Measurements from ENCODE around the gene ZNF579.

Gene ZNF579

DNA sequence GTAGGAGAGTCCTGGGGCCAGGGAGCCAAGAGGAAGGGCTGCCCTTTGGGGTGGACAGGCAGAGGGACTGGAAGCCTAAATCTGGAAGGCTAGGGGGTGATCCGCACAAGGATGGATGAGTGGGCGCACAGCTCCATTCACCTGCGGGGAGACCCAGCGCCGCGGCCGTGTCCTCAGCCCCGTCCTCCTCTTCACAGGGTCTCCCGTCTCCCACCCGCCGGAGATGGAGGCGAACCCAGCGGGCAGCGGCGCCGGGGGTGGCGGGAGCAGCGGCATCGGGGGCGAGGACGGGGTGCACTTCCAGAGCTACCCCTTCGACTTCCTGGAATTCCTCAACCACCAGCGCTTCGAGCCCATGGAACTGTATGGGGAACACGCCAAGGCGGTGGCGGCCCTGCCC is 32.7 kb upstream of the ZNF579 start:
- no peak for DNase-seq (ENCODE audit: low read depth in 2 of 2)

DNA sequence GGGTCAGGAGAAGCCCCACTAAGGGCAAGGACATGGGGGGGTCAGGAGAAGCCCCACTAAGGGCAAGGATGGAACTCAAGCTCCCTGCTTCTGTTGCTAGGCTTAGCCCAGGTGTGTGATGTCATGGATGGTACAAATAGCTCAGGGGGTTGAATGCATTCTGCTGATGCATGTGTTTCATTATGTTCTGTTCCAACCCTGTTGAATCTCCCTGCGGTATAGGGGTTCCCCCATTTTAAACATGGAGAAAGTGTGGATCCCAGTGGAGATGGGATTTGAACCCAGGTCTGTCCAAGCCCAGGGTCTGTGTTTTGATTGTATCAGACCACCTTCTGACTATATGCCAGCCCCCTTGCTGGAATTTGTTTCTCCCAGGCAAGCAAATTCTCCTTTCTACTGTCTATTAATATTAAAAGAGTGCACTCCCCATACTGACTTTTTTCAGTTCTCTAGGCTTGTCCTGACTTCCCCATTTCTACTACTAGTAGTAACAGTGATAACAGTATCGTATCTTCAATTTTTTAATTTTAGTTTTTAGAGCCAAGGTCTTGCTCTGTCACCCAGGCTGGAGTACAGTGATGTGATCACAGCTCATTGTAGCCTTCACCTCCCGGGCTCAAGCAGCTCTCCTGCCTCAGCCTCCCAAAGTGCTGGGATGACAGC is 31.5 kb upstream of the ZNF579 start:
- no peak for DNase-seq (ENCODE audit: low read depth in 2 of 2)

DNA sequence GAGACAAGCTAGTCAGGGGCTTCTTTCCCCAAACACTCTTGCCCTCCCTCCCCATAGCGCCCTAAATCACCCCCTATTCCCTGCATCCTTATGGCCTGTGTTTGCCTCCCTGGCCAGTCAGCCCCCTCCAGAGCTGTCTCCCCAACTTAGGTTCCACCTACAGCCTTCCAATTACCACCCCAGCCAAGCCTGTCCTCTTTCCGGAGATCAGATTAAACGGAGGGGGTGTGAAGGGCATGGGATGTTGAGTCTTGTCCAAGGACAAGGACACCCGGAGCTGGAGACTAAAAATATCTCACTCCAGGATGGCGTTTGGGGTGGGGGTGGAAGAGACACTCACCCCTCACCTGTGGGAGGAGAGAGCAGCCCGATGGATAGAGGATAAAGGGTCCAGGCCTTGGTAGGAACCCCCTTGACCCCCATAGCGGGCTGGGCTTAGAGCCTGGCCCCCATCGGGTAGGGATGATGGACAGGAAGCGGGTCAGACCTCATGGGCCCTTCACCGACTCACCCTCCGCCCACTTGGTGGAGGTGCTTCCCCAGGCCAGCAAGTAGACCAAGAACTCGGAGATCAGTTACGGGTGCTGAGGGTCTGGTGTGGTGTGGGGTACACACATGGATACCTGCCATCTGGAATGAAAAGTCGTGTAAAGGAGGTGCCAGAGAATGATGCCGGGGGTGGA is 30.8 kb upstream of the ZNF579 start:
- no peak for DNase-seq (ENCODE audit: low read depth in 2 of 2)

DNA sequence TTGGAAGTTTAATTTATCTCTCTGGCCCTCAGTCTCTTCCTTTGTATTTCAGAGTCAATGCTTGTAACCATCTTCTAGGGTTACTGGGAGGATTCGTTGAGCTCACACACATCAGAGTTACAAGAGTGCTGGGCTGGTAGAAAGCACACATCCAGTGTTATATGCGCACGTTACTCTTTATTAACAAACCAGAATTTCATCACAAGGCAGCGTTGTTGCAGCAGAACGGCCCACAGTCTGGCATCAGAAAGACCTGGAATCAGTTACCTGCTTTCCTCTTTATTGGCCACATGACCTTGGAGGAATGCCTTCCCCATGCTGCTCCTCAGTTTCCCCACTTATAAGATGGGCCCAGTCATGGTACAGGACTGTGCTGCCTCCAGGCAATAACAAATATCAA is 28.7 kb upstream of the ZNF579 start:
- no peak for DNase-seq (ENCODE audit: low read depth in 2 of 2)

DNA sequence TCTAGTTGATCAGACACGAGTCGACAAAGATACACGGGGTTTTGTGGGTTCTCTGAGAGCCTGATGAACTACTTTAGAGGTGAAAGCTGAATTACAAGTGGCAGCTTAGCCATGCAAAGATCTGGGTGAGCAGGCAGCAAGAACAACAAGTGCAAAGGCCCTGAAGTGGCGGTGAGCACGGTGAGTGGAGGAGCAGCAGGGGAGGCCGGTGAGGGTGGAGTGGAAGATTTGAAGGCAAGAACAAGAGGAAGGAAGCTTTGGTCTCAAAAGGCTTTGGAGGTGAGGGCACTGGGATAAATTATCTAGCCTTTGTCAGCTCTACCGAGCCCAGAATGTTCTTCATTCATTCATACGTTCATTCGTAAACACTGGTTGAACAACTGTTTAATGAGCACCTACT is 26.2 kb upstream of the ZNF579 start:
- no peak for DNase-seq (ENCODE audit: low read depth in 2 of 2)

DNA sequence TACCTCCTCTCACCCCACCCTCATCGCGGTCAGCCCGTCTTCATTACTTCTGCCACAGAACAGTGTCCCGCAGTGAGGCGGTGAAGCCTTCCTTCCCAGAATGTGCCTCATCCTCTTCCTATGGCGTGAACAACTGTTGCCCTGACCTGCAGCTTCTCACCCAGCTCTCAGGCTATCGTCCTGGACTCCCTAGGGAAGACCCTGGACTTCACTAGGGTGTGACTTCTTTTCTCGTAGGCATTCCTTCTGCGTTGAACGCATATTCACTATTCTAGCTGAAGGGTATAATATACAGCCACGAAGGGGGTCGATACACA is 25.8 kb upstream of the ZNF579 start:
- DNase-seq (ENCODE audit: low read depth in 2 of 2) = no peak

DNA sequence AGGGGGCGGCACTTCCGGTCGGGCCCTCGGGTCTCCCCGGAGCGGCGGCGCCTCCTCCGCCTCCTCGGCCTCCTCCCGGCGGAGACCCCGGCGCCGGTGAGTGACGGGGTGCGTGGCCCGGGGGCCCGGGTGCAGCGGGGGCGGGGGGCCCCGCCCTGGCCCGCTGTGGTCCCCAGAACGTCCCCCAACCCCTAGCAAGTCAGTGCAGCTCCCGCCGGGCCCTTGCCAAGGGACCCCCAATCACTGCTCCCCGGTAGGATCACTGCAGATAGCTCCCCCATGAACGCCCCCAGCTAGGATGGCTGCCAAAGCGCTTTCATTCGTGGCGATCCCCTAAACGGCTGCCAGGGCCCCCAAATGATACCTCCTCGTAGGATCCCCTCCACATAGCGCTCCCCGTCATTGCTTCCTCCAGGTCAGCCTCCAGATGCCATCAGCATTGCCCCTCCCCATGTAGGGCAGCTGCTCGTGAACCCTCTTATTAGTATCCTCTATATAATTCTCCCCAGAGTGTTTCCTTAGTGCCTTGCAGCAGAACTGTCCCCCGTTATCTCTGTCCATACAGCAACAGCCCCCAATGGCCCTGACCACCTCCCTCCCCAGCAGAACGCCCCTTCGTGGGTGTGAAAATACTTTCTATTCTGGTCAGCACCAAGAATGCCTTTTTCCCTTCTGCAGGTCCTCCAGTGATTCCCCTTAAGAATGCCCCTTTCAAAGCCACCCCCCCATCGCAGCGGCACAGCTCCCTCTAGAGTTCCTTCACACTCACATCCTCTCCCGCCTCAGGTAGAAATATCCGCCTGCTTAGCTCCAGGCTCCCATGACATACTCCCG is 25.2 kb upstream of the ZNF579 start, which contains the start of gene ZNF865:
ZNF865 (plus strand) TSS at position 11 of the 834 bp plus-strand sequence. CDS start 7,972 bp downstream, outside the sequence.
- peak in 1 of 2 experiments; percentile 70 for DNase-seq (ENCODE audit: low read depth in 2 of 2)

DNA sequence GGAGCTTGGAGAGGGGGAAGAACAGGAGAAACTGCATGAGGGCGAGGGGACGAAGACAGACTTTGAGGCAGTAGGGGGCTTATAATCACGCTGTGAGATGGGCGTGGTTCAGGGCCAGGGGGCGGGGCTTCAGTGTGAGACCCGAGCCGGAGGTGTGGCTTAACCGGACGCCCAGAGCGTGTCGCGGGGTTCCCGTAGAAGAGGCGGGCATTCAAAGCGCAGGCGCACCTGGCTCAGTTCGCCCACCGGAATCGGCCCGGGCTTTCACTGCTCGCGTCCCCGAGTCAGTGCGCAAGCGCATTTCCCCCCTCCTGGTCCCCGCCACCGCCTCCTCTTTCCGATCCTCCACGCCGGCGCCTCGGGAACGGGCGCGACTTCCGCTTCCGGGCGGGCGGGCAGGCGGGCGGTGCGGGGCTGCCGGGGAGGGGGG is 24.6 kb upstream of the ZNF579 start:
- DNase-seq (ENCODE audit: low read depth in 2 of 2) = peak; percentile 98

DNA sequence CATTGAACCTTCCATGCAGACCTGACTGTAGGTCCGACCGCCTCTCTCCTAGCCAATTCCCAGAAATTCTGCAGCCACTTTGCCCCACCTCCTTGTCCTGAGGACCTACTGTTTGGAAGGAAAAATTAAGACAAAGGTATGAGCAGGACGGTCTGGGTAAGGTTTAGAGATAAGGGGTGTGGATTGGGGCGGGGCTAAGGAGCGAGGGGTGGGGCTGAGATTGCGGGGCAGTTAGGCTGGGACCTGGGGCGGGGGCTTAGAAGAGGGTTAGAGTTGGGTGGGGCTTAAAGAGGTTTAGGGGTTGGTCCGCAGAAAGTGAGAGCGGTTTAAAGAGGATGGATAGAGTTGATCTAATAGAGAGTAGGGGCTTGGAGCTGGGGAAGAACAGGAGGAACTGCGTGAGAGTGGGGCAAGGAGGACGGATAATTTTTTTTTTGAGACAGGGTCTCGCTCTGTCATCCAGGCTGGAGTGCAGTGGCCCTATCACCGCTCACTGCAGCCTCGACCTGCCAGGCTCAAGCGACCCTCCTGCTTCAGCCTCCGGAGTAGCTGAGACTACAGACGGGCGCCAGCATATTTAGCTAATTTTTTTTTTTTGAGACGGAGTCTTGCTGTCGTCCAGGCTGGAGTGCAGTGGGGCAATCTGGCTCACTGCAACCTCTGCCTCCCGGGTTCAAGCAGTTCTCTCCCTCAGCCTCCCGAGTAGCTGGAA is 23.1 kb upstream of the ZNF579 start:
- DNase-seq (ENCODE audit: low read depth in 2 of 2) = no peak

DNA sequence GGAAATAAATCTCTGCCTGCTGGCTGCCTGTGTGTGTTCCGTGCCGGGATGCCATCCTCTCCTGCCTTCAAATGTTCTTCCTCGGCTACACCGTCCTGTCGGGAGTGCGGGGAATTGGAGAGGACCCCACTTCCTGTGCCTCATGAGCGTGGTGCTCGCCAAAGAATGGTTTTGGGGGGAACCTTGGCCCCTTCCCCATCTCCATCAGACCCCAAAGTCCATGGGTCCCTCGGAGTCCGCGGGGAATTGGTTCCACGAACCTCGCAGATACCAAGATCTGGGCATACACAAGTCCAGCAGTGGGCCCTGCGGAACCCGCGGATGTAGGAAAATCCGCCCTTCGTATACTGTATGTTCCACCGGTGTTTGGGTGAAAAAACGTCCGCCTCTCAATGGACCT is 22.5 kb upstream of the ZNF579 start:
- DNase-seq (ENCODE audit: low read depth in 2 of 2) = no peak

DNA sequence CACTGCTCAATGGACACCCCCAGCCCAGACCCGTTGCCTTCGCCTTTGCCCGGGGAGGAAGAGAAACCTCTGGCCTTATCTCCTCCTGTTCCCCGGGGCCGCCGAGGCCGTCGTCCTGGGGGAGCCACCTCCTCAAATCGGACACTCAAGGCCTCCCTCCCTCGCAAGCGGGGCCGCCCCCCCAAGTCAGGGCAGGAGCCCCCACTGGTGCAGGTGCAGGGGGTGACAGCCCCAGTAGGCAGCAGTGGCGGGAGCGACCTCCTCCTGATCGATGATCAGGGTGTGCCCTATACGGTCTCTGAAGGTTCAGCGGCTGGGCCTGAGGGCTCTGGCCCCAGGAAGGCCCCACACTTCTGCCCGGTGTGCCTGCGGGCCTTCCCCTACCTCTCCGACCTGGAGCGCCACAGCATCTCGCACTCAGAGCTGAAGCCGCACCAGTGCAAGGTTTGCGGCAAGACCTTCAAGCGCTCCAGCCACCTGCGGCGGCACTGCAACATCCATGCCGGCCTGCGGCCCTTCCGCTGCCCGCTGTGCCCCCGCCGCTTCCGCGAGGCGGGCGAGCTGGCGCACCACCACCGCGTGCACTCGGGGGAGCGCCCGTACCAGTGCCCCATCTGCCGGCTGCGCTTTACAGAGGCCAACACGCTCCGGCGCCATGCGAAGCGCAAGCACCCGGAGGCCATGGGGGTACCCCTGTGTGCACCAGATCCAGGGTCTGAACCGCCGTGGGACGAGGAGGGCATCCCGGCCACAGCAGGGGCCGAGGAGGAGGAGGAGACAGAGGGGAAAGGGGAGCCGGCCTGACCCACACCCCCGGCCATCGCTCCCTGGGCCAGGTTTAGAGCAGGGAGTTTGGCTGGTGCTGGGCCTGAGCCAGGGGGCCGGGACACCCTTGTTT is 21.7 kb upstream of the ZNF579 start:
- DNase-seq (ENCODE audit: low read depth in 2 of 2) = no peak

DNA sequence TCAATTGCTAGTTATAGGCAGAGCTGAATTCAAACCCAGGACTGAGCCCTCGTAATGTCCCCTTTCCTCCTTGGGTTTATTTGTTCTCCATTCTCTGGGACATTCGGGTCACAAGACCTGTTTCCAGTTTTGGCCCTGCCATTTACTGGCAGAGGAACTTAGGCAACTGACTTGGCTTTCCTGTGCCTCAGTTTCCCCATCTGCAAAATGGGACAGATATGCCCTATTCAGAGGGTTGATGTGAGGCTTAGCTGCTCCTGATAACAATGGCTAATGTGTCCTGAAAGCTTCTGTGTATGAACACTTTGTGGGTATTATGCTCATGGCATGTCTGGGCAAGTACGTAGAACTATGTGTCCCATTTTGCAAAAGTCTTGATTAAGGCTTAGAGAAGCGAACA is 20.4 kb upstream of the ZNF579 start:
- no peak for DNase-seq (ENCODE audit: low read depth in 2 of 2)

DNA sequence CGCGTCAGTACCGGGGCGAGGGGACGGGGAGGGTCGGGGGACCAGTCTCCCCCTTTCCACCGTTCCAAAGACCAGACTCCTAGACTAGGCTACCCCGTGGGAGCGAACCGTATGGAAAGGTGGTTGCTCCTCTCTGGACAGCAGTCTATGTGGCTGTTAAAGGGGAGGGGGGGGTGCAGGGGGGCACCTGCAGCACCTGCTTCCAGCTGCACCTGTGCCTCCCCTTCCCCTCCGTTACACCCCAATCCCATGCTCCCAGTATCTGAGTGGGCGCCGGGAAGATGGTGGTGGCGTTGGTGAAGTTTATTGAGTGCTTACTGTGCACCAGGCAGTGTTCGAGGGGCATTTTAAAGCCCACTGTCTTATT is 20.0 kb upstream of the ZNF579 start:
- DNase-seq (ENCODE audit: low read depth in 2 of 2) = no peak

DNA sequence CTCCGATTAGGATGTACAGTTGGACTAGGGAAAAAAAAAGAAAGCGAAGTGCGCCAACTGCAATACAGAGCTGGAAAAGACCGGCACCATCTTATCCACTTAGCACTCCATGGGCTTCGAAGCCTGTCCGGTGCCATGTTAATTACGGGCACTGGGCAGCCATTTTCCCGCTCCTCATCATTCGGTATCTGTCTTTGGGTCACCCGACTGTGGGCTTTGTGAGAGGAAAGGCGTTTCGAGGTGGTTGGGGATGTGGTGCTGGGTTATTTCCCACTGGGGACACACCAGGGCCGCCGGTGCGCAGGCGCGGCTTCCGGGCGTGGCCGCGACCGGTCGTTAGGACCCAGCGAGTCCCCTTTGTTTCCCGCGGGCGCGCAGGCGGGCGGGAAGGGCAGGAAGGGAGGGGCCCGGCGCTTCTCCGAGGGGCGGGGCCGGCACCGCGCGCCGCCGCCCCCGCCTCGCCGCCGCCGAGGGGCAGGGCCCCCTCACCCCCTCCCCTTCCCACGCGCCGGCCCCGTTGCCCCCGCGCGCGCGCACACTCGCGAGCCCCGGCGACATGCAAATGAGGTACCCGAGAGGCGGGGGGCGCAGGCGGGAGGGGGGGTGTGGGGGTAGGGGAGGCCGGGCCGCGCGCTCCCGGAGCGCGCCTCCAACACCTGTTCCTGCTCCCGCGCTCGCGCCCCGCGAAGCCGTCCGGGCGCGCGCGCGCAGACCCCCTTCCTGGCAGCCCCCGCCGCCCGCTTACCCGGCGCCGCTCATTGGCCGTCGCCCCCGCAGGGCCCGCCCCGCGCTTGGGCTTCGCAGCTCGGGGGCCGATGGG is 19.4 kb upstream of the ZNF579 start, which contains the start of gene ZNF524:
ZNF524 (plus strand) TSS at position 447 of the 820 bp plus-strand sequence. CDS start 1,825 bp downstream, outside the sequence.
- DNase-seq (ENCODE audit: low read depth in 2 of 2) = peak; percentile 68 to 71

DNA sequence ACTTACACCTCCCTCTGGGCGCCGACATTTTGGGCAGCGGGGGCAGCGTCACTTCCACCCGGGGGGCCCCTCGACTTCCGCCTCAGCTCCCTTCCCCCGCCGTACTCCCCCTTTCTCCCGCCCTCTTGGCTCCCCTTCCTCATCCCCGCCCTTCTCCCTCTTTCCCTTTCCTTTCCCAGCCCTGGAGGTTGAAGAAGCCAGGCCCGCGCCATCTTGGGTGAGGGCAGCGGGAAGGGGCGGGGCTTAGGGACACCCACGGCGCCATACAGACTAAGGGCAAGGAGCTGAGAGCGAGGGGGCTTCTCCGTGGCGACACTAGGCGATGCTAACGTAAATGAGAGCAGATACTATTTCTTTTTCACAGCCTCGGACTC is 18.8 kb upstream of the ZNF579 start, which contains the start of gene FIZ1:
FIZ1 (minus strand) TSS at position 50 of the 374 bp plus-strand sequence. CDS start 1,652 bp downstream, outside the sequence.
- DNase-seq (ENCODE audit: low read depth in 2 of 2) = peak; percentile 94 to 96

DNA sequence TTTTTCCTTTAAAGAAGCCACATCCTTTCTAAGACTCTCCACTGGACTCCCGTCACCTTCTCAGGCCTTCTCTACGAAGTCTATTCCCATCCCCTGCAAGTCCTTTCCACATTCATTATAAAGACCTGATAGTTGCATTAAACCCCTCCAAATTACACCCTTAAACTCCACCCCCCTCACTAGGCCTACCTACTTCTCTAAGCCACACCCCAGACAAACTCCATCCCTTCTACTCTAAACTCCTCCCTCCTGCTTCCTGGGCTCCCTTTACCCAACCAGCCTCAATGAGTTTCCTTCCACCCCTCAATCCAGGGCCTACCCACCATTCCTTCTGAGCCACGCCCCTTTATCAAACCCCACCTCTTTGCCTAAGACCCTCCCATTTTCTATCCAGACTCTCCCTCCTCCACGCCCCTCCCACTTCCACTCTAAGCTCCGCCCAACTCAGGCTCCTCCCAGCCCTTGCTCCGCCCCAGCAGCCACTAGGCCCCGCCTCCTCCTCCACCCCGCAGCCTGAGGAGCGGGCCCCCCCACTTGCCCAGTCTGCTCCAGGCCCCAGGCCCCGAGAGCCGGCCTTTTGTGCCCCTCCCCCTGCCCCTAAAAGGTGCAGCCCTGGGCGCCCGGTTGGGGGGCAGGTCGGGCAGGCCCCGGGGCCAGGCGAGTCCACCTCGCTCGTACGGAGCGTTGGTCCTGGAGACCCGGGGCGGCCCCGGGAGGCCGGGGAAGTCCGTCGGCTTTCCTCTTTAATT is 18.2 kb upstream of the ZNF579 start:
- peak; percentile 88 to 90 for DNase-seq (ENCODE audit: low read depth in 2 of 2)

DNA sequence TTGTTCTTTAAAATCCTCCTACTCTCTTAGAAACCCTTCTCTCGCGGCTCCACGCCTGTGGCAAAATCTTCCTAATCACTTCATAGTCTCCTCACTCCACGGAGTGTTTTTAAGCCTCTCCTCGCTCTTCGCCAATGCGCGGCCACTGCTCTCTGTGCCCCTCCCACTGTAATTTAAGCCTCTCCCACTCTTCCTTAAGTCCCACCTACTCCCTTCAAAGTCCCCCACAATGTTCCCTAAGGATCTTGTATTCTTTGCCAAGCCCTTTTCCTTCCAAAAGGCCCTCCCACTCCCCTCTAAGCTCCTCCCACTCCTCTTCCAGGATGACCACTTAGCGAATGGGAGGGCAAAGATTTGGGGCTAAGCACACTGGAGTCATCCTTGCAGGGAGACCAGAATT is 17.4 kb upstream of the ZNF579 start:
- no peak for DNase-seq (ENCODE audit: low read depth in 2 of 2)

DNA sequence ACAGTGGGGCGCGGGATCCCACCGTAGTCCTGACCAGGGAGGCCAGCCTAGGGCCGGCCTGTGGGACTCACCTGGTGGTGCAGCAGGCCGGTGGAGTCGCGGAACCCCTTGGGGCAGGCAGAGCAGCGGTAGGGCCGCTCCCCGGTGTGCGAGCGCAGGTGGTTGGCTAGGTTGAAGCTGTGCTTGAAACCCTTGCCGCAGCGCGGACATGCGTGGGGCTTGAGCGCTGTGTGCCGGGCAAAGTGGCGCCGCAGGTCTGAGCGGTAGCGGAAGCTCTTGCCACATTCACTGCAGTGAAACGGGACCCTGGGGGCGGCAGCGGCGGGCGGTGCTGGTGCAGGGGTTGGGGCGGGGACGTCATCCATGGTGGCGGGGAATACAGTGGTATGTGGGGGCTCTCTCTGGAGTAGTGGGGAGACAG is 16.9 kb upstream of the ZNF579 start:
- no peak for DNase-seq (ENCODE audit: low read depth in 2 of 2)

DNA sequence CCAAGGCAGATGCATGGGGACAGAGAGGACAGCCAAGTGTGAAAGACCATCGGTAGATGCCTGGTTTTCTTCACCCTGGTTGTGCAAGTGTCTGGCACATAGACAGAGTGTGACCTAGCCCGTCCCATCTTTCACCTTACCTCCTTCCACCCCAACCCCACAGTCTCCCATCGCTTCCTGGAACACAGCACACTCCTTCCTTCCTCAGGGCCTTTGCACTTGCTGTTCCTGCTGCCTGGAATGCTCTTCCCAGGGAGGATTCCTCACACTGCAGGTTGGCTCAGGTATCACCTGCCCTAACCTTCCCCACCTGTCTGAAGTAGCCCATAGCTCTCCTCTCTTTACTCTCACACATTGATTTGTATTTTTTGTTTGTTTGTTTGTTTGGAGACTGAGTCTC is 15.7 kb upstream of the ZNF579 start:
- no peak for DNase-seq (ENCODE audit: low read depth in 2 of 2)

Measured in stimulated activated CD4-positive, alpha-beta T cell treated with anti-CD3 and anti-CD28 coated beads, Interleukin-12 subunit alpha, Interleukin-12 subunit beta, amount 100 ng/mL, for 24 hours (primary cell).